Suprapubic skin (tissue), 4 donors: ENCODE data around the gene PDE6H. TPM values are rescaled to one million over a fixed set of nuclear protein-coding genes. Genes with fewer than 3 reads are reported as not detected.

Experiments
- DNase-seq, 2 donors: peaks; one replicate each; pipeline ENCODE4 v3.0.0-alpha.2; 2019; ENCODE audit warnings: low spot score in 2 of 2
- H3K27ac ChIP-seq: fragments of 200-600 bp; sonication (generic); one replicate; pipeline ENCODE4 v1.5.1; 2019
- H3K27me3 ChIP-seq: fragments of 200-600 bp; sonication (generic); one replicate; pipeline ENCODE4 v1.5.1; 2019
- H3K36me3 ChIP-seq: fragments of 200-600 bp; sonication (generic); one replicate; pipeline ENCODE4 v1.5.1; 2019
- H3K4me1 ChIP-seq: fragments of 200-600 bp; sonication (generic); one replicate; pipeline ENCODE4 v1.5.1; 2019
- H3K4me3 ChIP-seq: fragments of 200-600 bp; sonication (generic); one replicate; pipeline ENCODE4 v1.5.1; 2019; ENCODE audit warnings: mild to moderate bottlenecking
- H3K9me3 ChIP-seq: fragments of 200-600 bp; sonication (generic); one replicate; pipeline ENCODE4 v1.5.1; 2019
- CTCF ChIP-seq, 2 donors: fragments of 200-600 bp in 1 of 2; fragments of 450-650 bp in 1 of 2; sonication (generic) in 1 of 2; IDR thresholded peaks; one replicate each; pipeline ENCODE4 v1.5.1; 2016 to 2019; ENCODE audit warnings: antibody characterized with exemption in 2 of 2, mild to moderate bottlenecking in 1 of 2, moderate library complexity in 1 of 2
- EP300 ChIP-seq: sonication (generic); formaldehyde crosslinking; IDR thresholded peaks from one replicate; pipeline ENCODE4 v1.6.1; 2017; ENCODE audit warnings: antibody characterized with exemption
- POLR2A ChIP-seq, 2 donors: fragments of 450-650 bp; IDR thresholded peaks; one replicate each; pipeline ENCODE4 v1.6.1; 2017; ENCODE audit warnings: antibody characterized with exemption in 2 of 2, mild to moderate bottlenecking in 2 of 2, moderate library complexity in 2 of 2
- POLR2AphosphoS5 ChIP-seq, 3 donors: sonication (generic); formaldehyde crosslinking; IDR thresholded peaks; one replicate each; pipeline ENCODE4 v1.6.1; 2017; ENCODE audit warnings: antibody characterized with exemption in 3 of 3
- WGBS: methylation state at CpG from one replicate; pipeline ENCODE4 v1.1.5; 2018; 5-methylcytosine and 5-hydroxymethylcytosine counted together
- total RNA-seq, 4 donors: library from RNA; depleted of rRNA; stranded (reverse); fragments of >200 nt; gene quantifications; one replicate each; pipeline ENCODE4 v1.1.0, GENCODE V29; 2016

The PDE6H gene
- total RNA-seq, 4 donors from 2014 or later = not detected

GRCh38 chr12:14959463-14959862 lies 13.4 kb upstream of the PDE6H start:
- Histone ChIP-seq H3K4me1 (peaks cover 53% of the 10 kb centered on the region), H3K27ac (peak overlapping the region; percentile 83), H3K36me3 (no peaks in the 10 kb centered on the region), H3K9me3 (no peaks in the 10 kb centered on the region), H3K4me3 (peak overlapping the region; percentile 53), H3K27me3 (no peaks in the 10 kb centered on the region)
- no peak for DNase-seq
- WGBS = 58% methylated on average over 3 of the region's 3 CpGs
- TF ChIP-seq CTCF (IDR thresholded peaks at IDR 0.05) = no peak
- no peak for TF ChIP-seq POLR2A (IDR thresholded peaks at IDR 0.05)
- no peak for TF ChIP-seq POLR2AphosphoS5 (IDR thresholded peaks at IDR 0.05)

- H3K36me3 ChIP-seq = no peaks in the 10 kb centered on the region
- TF ChIP-seq CTCF (IDR thresholded peaks at IDR 0.05) = no peak
- TF ChIP-seq POLR2A (IDR thresholded peaks at IDR 0.05) = no peak
- TF ChIP-seq EP300 = no peak
- peak overlapping the region; percentile 83 for H3K27ac ChIP-seq
- no peaks in the 10 kb centered on the region for H3K9me3 ChIP-seq
- no peak for DNase-seq
- WGBS = 89% methylated on average over 4 of the region's 4 CpGs
- H3K27me3 ChIP-seq = no peaks in the 10 kb centered on the region
- peaks cover 53% of the 10 kb centered on the region for H3K4me1 ChIP-seq
- peak overlapping the region; percentile 53 for H3K4me3 ChIP-seq
Observed at GRCh38 chr12:14959916-14960496, 12.8 kb upstream of the PDE6H start.

- 49% methylated on average over 13 of the region's 13 CpGs for WGBS
- no peak for DNase-seq
- H3K36me3 ChIP-seq = no peaks in the 10 kb centered on the region
- peak overlapping the region; percentile 83 for H3K27ac ChIP-seq
- H3K9me3 ChIP-seq = no peaks in the 10 kb centered on the region
- H3K4me1 ChIP-seq = peaks cover 52% of the 10 kb centered on the region
- peak overlapping the region; percentile 53 for H3K4me3 ChIP-seq
- H3K27me3 ChIP-seq = no peaks in the 10 kb centered on the region
- no peak for TF ChIP-seq CTCF (IDR thresholded peaks at IDR 0.05)
- TF ChIP-seq POLR2AphosphoS5 (IDR thresholded peaks at IDR 0.05) = no peak
Observed at GRCh38 chr12:14960548-14961465, 12.0 kb upstream of the PDE6H start.

GRCh38 chr12:14961466-14962152 lies 11.2 kb upstream of the PDE6H start, which contains the start of gene ARHGDIB:
TSS of gene ARHGDIB (minus strand) at chr12:14961601. CDS start at chr12:14950712, 10,889 bp downstream.
- Histone ChIP-seq H3K27ac (peak within 1 kb of the TSS; percentile 83), H3K4me1 (peaks cover 44% of the 10 kb centered on the region), H3K4me3 (peak within 1 kb of the TSS; percentile 53), H3K9me3 (no peaks in the 10 kb centered on the region), H3K36me3 (no peaks in the 10 kb centered on the region), H3K27me3 (no peaks in the 10 kb centered on the region)
- DNase-seq = no peak
- 28% methylated on average over 14 of the region's 14 CpGs for WGBS
- TF ChIP-seq POLR2AphosphoS5 (IDR thresholded peaks at IDR 0.05) = peak in 1 of 3 donors; percentile 49
- TF ChIP-seq EP300 = no peak

GRCh38 chr12:14962153-14962539 lies 10.7 kb upstream of the PDE6H start:
- peak overlapping the region; percentile 53 for H3K4me3 ChIP-seq
- no peak for DNase-seq
- H3K27ac ChIP-seq = peak overlapping the region; percentile 83
- no peaks in the 10 kb centered on the region for H3K36me3 ChIP-seq
- no peaks in the 10 kb centered on the region for H3K9me3 ChIP-seq
- 73% methylated on average over 3 of the region's 3 CpGs for WGBS
- no peaks in the 10 kb centered on the region for H3K27me3 ChIP-seq
- TF ChIP-seq POLR2AphosphoS5 (IDR thresholded peaks at IDR 0.05) (no peak), CTCF (IDR thresholded peaks at IDR 0.05) (no peak), POLR2A (IDR thresholded peaks at IDR 0.05) (no peak), EP300 (no peak)
- peaks cover 39% of the 10 kb centered on the region for H3K4me1 ChIP-seq
